ENCODE results near the gene EFCAB6.
"Not testable (repeated sequence)": the region's sequence is repeated elsewhere in the genome, so short reads cannot be mapped to it uniquely, and the experiment has no call there.

The EFCAB6 gene

GRCh38 chr22:43706151-43706550 lies 106.0 kb downstream of the EFCAB6 start:
- DNase-seq = no peak

- DNase-seq = no peak
Observed at GRCh38 chr22:43704051-43704450, 108.1 kb downstream of the EFCAB6 start.

- DNase-seq = no peak
Observed at GRCh38 chr22:43698403-43698802, 113.7 kb downstream of the EFCAB6 start.

- DNase-seq = no peak
Observed at GRCh38 chr22:43697894-43698293, 114.2 kb downstream of the EFCAB6 start.

GRCh38 chr22:43693249-43693648 lies 118.9 kb downstream of the EFCAB6 start:
- DNase-seq = no peak

- no peak for DNase-seq
Observed at GRCh38 chr22:43689356-43689755, 122.7 kb downstream of the EFCAB6 start.

- no peak for DNase-seq
Observed at GRCh38 chr22:43682851-43683250, 129.3 kb downstream of the EFCAB6 start.

- DNase-seq = no peak
Observed at GRCh38 chr22:43681731-43682360, 130.3 kb downstream of the EFCAB6 start.

GRCh38 chr22:43670513-43670912 lies 141.6 kb downstream of the EFCAB6 start:
- no peak for DNase-seq

GRCh38 chr22:43669190-43669589 lies 142.9 kb downstream of the EFCAB6 start:
- no peak for DNase-seq

GRCh38 chr22:43667656-43668055 lies 144.4 kb downstream of the EFCAB6 start:
- no peak for DNase-seq

GRCh38 chr22:43666457-43666856 lies 145.6 kb downstream of the EFCAB6 start:
- no peak for DNase-seq

- no peak for DNase-seq
Observed at GRCh38 chr22:43658823-43659222, 153.3 kb downstream of the EFCAB6 start.

GRCh38 chr22:43656581-43656980 lies 155.5 kb downstream of the EFCAB6 start:
- DNase-seq = not testable (repeated sequence)

- DNase-seq = no peak
Observed at GRCh38 chr22:43654271-43654670, 157.8 kb downstream of the EFCAB6 start.

GRCh38 chr22:43652845-43653244 lies 159.3 kb downstream of the EFCAB6 start:
- DNase-seq = no peak

- no peak for DNase-seq
Observed at GRCh38 chr22:43643387-43643786, 168.7 kb downstream of the EFCAB6 start.

GRCh38 chr22:43642319-43643206 lies 169.5 kb downstream of the EFCAB6 start:
- no peak for DNase-seq

GRCh38 chr22:43639228-43639948 lies 172.7 kb downstream of the EFCAB6 start:
- no peak for DNase-seq

GRCh38 chr22:43637275-43638260 lies 174.5 kb downstream of the EFCAB6 start:
- DNase-seq = no peak

GRCh38 chr22:43636086-43636485 lies 176.0 kb downstream of the EFCAB6 start:
- DNase-seq = no peak

GRCh38 chr22:43635101-43635500 lies 177.0 kb downstream of the EFCAB6 start:
- DNase-seq = no peak
